ENCODE results near the gene CASP7.

DNA sequence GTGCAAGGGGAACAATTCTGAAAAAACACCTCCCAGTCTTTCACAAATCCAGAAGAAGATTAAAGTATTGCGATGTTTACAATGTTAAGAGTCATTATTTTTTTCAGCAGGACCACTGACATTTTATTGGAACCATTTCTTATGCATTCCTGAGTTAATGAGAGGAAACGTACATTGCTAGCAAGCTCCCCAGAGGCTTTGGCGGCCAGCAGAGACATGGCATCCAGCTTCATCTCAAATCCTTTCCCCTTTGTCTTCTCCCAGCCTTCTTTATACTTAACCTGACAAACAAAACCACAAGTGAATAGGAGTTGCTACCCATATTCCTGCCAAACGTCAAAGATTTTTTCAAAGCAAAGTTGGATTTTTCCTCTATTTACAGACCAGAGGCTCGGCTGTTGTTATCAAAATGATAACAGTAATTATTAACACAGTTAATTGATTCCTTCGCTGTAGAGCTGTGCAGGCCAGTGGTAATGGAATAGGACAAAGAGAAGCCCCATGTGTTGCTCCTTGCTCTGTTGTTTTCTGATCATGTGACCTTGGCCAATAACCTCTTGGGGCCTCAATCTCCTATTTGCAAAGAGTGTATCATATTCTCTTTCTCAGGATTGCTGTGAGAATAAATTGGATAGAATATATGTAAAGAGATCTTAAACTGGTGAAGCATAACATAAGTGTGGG is 47.9 kb upstream of the CASP7 start:
- TF ChIP-seq, protein P1, sequence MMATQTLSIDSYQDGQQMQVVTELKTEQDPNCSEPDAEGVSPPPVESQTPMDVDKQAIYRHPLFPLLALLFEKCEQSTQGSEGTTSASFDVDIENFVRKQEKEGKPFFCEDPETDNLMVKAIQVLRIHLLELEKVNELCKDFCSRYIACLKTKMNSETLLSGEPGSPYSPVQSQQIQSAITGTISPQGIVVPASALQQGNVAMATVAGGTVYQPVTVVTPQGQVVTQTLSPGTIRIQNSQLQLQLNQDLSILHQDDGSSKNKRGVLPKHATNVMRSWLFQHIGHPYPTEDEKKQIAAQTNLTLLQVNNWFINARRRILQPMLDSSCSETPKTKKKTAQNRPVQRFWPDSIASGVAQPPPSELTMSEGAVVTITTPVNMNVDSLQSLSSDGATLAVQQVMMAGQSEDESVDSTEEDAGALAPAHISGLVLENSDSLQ (IDR thresholded peaks at IDR 0.05), result no peak
- no peak for TF ChIP-seq FOXK2 (IDR thresholded peaks at IDR 0.05)
- no peak for TF ChIP-seq FOXM1 (IDR thresholded peaks at IDR 0.05; ENCODE audit: borderline replicate concordance)
- TF ChIP-seq BHLHE40 (IDR thresholded peaks at IDR 0.05; ENCODE audit: borderline replicate concordance), result no peak
